ENCODE measurements around the gene MYO18B.

MYO18B gene

DNA sequence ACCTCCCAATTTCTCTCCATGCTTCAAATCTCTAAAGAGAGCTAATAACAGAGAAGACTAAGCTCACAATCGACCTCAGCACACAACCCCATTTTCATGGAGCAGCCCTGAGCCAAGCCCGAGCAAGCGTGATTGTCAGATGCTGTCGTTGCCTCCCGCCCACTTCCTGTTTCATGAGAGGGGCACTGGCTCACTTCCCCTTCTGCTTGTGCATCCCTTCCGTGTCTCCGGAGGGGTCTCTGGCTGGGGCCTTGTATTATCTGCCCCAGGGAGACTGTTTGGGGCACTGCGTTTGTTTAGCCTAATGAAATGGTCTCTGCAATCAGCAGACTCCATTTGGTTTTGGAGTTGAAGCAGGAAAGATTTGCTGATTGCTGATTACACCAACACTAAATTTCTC lies 246.0 kb downstream of the MYO18B start:
- Histone ChIP-seq H3K27me3 (ENCODE audit: control insufficient read depth in 1 of 2, insufficient read depth in 2 of 2, low read length in 2 of 2) (peaks cover 2 to 5% of the 10 kb centered on the region in 2 donors), H3K36me3 (ENCODE audit: control insufficient read depth in 2 of 2, insufficient read depth in 2 of 2, low read length in 2 of 2) (no peaks in the 10 kb centered on the region), H3K4me3 (ENCODE audit: low read length in 2 of 2) (no peak overlapping the region), H3K27ac (ENCODE audit: low read length) (no peak overlapping the region), H3K4me1 (ENCODE audit: control insufficient read depth, insufficient read depth, low read length) (no peaks in the 10 kb centered on the region), H3K9ac (ENCODE audit: low read length in 2 of 2) (no peak overlapping the region), H3K9me3 (ENCODE audit: control insufficient read depth in 2 of 2, low read length in 2 of 2) (no peaks in the 10 kb centered on the region)

DNA sequence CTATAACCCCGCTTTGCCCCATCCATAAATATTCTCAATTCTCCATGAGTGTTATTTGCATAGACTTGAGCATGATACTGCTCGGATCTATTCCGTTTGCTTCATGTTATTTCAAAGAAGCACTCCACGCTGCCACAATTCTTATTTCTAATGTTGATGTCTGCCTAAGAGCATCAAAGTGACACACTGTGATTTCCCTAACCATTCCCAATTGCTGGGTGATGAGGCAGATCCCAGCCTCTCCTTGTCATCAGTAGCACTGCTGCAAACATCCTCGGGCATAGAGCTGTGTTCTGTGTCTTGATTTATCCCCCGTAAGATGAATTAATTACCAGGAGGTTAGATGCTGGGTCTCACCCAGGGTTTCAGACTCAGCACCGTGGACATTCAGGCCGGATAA lies 249.0 kb downstream of the MYO18B start:
- Histone ChIP-seq H3K27ac (ENCODE audit: low read length) (no peak overlapping the region), H3K4me1 (ENCODE audit: control insufficient read depth, insufficient read depth, low read length) (no peaks in the 10 kb centered on the region), H3K36me3 (ENCODE audit: control insufficient read depth in 2 of 2, insufficient read depth in 2 of 2, low read length in 2 of 2) (no peaks in the 10 kb centered on the region), H3K9ac (ENCODE audit: low read length in 2 of 2) (no peak overlapping the region), H3K4me3 (ENCODE audit: low read length in 2 of 2) (no peak overlapping the region), H3K27me3 (ENCODE audit: control insufficient read depth in 1 of 2, insufficient read depth in 2 of 2, low read length in 2 of 2) (peaks cover 2 to 5% of the 10 kb centered on the region in 2 donors), H3K9me3 (ENCODE audit: control insufficient read depth in 2 of 2, low read length in 2 of 2) (no peaks in the 10 kb centered on the region)

DNA sequence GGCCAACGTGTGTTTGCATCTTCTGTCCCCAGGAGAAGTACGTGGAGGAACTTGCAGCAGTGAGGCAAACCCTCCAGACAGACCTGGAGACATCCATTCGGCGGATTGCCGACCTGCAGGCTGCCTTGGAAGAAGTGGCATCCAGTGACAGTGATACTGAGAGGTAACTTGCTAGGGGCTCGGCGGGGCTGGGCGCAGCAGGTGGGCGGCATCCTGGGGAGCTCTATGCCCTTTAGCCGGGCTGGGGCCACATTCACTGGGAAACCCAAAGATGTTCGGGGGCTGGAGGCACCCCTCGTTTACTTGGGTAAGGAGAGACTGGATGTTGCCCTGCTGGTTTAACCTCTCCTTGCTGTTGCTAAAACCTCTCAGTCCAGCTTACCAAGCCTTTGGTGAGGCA lies 250.3 kb downstream of the MYO18B start:
- Histone ChIP-seq H3K9me3 (ENCODE audit: control insufficient read depth in 2 of 2, low read length in 2 of 2) (no peaks in the 10 kb centered on the region), H3K4me3 (ENCODE audit: low read length in 2 of 2) (no peak overlapping the region), H3K9ac (ENCODE audit: low read length in 2 of 2) (no peak overlapping the region), H3K27me3 (ENCODE audit: control insufficient read depth in 1 of 2, insufficient read depth in 2 of 2, low read length in 2 of 2) (peaks cover 5 to 6% of the 10 kb centered on the region in 2 donors), H3K36me3 (ENCODE audit: control insufficient read depth in 2 of 2, insufficient read depth in 2 of 2, low read length in 2 of 2) (no peaks in the 10 kb centered on the region), H3K27ac (ENCODE audit: low read length) (no peak overlapping the region), H3K4me1 (ENCODE audit: control insufficient read depth, insufficient read depth, low read length) (no peaks in the 10 kb centered on the region)

DNA sequence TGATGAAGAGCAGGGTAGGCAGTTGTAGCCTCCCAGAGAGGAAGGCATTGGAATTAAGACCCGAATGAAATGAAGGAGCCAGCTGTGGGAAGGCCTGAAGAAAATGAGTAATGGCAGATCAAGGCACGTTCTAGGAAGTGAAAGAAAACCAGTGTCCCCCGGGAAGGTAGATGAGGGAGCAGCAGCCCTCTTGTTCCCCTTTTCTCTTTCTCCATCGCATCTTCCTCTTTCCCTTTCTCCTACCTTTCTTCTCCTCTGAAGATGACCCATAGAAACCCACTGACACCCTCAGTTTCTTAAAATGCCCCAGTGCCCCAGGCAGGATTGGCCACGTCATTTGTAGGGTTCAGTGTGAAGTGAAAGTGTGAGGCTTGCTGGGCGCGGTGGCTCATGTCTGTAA lies 254.7 kb downstream of the MYO18B start:
- Histone ChIP-seq H3K9me3 (ENCODE audit: control insufficient read depth in 2 of 2, low read length in 2 of 2) (no peaks in the 10 kb centered on the region), H3K9ac (ENCODE audit: low read length in 2 of 2) (no peak overlapping the region), H3K27ac (ENCODE audit: low read length) (no peak overlapping the region), H3K27me3 (ENCODE audit: control insufficient read depth in 1 of 2, insufficient read depth in 2 of 2, low read length in 2 of 2) (peaks cover 0 to 8% of the 10 kb centered on the region in 2 donors), H3K4me3 (ENCODE audit: low read length in 2 of 2) (no peak overlapping the region), H3K36me3 (ENCODE audit: control insufficient read depth in 2 of 2, insufficient read depth in 2 of 2, low read length in 2 of 2) (no peaks in the 10 kb centered on the region), H3K4me1 (ENCODE audit: control insufficient read depth, insufficient read depth, low read length) (no peaks in the 10 kb centered on the region)

DNA sequence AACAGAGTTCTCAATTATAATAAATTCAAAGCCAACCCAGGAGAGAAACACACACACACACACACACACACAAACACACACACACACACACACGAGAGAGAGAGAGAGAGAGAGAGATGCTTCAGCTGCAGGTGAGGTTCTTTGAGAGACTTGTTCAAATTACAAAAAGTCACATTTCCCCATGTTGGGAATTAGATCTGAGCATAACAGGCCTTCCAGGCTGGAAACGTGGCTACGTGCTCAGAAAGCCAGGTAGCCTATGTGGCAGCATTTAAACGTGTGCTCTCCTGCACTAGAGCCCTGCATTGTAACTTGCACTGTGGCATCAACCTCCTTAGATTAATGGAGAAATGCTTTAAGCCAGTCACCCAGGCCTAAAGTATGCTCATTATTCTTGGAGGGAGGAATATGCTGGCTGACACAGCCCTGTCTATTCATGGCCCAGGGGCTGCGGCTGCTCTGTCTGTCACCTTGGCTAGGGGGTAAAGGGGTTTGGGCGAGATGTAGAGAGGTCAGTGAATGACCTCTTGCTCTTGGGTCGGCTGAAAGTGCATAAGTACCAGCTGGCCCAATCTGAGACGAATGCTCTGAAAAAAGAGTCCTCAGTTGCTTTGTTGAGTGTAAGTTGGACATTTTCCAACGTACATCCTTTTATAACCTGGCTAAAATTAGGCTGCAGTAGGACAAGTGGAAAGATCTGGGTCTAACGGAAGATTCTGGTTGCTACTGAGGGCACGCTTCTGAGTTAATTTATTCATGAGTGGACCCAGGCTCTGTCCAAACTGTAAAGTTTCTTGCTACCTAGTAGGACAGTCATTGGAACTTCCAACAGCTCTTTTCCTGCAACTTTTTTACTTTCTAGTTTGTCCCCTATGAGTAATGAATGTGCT lies 256.1 kb downstream of the MYO18B start:
- H3K4me1 ChIP-seq (ENCODE audit: control insufficient read depth, insufficient read depth, low read length), result no peaks in the 10 kb centered on the region
- no peak overlapping the region for H3K4me3 ChIP-seq (ENCODE audit: low read length in 2 of 2)
- H3K9ac ChIP-seq (ENCODE audit: low read length in 2 of 2), result no peak overlapping the region
- no peaks in the 10 kb centered on the region for H3K9me3 ChIP-seq (ENCODE audit: control insufficient read depth in 2 of 2, low read length in 2 of 2)
- no peak overlapping the region for H3K27ac ChIP-seq (ENCODE audit: low read length)
- peaks cover 3 to 8% of the 10 kb centered on the region in 2 donors for H3K27me3 ChIP-seq (ENCODE audit: control insufficient read depth in 1 of 2, insufficient read depth in 2 of 2, low read length in 2 of 2)
- no peaks in the 10 kb centered on the region for H3K36me3 ChIP-seq (ENCODE audit: control insufficient read depth in 2 of 2, insufficient read depth in 2 of 2, low read length in 2 of 2)

DNA sequence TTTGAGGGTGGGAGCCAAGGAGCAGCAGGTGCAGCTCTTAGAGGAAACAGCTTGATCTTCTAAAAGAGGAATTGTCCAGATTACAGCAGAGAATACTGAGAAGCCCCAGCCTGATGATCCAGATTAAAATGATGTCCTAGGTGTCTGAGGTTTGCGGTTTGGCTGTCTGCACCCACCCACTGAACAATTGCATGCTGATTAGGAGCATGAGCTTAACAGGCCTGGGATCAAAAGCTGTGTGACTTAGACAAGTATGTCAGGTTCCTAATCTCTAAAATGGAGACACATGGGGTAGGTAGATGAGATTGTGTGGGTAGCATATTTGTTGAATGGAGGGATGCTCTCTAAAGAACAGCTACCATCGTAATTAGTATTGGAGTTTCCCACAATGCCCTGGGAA lies 260.5 kb downstream of the MYO18B start:
- Histone ChIP-seq H3K9ac (ENCODE audit: low read length in 2 of 2) (no peak overlapping the region), H3K36me3 (ENCODE audit: control insufficient read depth in 2 of 2, insufficient read depth in 2 of 2, low read length in 2 of 2) (no peaks in the 10 kb centered on the region), H3K27ac (ENCODE audit: low read length) (no peak overlapping the region), H3K4me3 (ENCODE audit: low read length in 2 of 2) (no peak overlapping the region), H3K27me3 (ENCODE audit: control insufficient read depth in 1 of 2, insufficient read depth in 2 of 2, low read length in 2 of 2) (peaks cover 3 to 9% of the 10 kb centered on the region in 2 donors), H3K9me3 (ENCODE audit: control insufficient read depth in 2 of 2, low read length in 2 of 2) (peaks cover 4 to 8% of the 10 kb centered on the region in 2 donors), H3K4me1 (ENCODE audit: control insufficient read depth, insufficient read depth, low read length) (no peaks in the 10 kb centered on the region)

DNA sequence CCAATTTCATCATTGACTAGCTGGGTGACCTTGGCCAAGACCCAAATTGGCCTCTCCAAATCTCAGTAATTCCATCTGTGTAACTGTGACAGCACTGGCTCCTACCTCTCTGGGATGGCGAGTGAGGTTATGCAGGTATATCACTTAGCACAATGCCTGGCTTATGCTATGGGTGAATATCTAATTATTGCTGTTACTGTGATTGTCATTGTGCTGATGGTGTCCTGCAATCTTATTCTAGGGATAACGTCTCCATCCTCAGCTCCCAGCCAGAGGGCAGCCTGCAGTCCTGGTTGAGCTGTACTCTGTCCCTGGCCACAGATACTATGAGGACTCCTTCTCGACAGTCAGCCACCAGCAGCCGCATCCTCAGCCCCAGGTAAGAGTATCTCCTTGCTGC lies 262.5 kb downstream of the MYO18B start:
- Histone ChIP-seq H3K4me3 (ENCODE audit: low read length in 2 of 2) (no peak overlapping the region), H3K9ac (ENCODE audit: low read length in 2 of 2) (no peak overlapping the region), H3K4me1 (ENCODE audit: control insufficient read depth, insufficient read depth, low read length) (no peaks in the 10 kb centered on the region), H3K36me3 (ENCODE audit: control insufficient read depth in 2 of 2, insufficient read depth in 2 of 2, low read length in 2 of 2) (no peaks in the 10 kb centered on the region), H3K27me3 (ENCODE audit: control insufficient read depth in 1 of 2, insufficient read depth in 2 of 2, low read length in 2 of 2) (peaks cover 3 to 15% of the 10 kb centered on the region in 2 donors), H3K9me3 (ENCODE audit: control insufficient read depth in 2 of 2, low read length in 2 of 2) (peaks cover 4 to 8% of the 10 kb centered on the region in 2 donors), H3K27ac (ENCODE audit: low read length) (no peak overlapping the region)

DNA sequence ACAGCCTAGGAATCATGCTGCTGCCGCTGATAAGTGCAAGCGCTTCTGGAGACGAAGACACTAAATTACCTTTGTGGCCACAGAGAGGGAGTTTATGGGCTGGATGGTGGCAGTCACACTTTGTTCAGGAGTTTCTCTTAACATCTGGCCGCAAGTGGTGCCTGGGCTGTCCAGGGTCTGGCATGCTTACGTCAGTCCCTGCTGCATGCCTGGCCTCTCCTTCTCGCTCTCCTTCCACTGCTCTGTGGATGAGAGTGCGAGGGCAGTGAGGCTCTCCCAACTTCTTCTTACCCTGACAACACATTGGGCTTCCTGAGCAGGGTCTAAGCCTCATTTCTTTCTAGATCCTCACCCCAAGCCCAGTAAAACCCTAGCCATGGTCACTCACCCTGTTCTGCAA lies 266.6 kb downstream of the MYO18B start:
- H3K36me3 ChIP-seq (ENCODE audit: control insufficient read depth in 2 of 2, insufficient read depth in 2 of 2, low read length in 2 of 2), result no peaks in the 10 kb centered on the region
- H3K9ac ChIP-seq (ENCODE audit: low read length in 2 of 2), result no peak overlapping the region
- no peaks in the 10 kb centered on the region for H3K4me1 ChIP-seq (ENCODE audit: control insufficient read depth, insufficient read depth, low read length)
- H3K27ac ChIP-seq (ENCODE audit: low read length), result no peak overlapping the region
- H3K4me3 ChIP-seq (ENCODE audit: low read length in 2 of 2), result no peak overlapping the region
- H3K27me3 ChIP-seq (ENCODE audit: control insufficient read depth in 1 of 2, insufficient read depth in 2 of 2, low read length in 2 of 2), result peaks cover 0 to 17% of the 10 kb centered on the region in 2 donors
- peaks cover 4 to 8% of the 10 kb centered on the region in 2 donors for H3K9me3 ChIP-seq (ENCODE audit: control insufficient read depth in 2 of 2, low read length in 2 of 2)

DNA sequence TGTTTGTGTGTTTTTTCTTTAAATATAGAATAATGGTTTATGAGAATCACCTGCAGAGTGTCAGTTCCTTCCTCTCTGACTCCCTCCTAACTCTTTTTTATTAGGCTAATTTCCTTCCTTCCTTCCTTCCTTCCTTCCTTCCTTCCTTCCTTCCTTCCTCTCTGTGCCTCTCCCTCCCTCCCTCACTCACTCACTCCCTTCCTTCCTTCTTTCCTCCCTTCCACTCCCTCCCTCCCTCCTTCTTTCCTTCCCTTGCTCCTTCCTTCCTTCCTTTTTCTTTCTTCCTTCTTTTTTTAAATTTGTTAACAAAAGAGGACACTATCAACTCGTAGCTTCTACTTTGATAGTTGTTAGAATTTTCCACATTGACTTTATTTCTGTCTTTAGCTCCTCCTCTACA lies 274.9 kb downstream of the MYO18B start:
- H3K27me3 ChIP-seq (ENCODE audit: control insufficient read depth in 1 of 2, insufficient read depth in 2 of 2, low read length in 2 of 2), result peaks cover 4 to 6% of the 10 kb centered on the region in 2 donors
- H3K27ac ChIP-seq (ENCODE audit: low read length), result no peak overlapping the region
- H3K4me3 ChIP-seq (ENCODE audit: low read length in 2 of 2), result no peak overlapping the region

DNA sequence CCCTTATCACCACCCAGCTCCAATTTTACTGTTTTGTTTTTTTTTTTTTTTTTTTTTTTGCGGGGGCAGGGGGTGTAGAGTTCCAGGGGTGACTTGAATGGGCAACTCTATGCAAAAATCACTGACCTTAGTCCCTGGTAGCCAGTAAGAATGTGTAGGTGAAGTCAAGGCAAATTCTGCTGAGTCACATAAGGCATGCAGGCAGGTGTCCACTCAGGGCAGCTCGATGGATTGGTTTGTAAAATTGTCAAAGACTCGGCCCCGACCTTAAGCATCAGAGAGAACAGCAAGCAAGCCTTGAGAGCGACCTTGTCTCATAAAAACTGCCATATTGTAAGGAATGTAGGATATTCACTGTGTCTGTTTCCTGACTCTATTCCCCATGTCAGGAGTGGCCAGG lies 275.9 kb downstream of the MYO18B start:
- no peaks in the 10 kb centered on the region for H3K4me1 ChIP-seq (ENCODE audit: control insufficient read depth, insufficient read depth, low read length)
- H3K4me3 ChIP-seq (ENCODE audit: low read length in 2 of 2), result no peak overlapping the region
- peaks cover 4 to 6% of the 10 kb centered on the region in 2 donors for H3K27me3 ChIP-seq (ENCODE audit: control insufficient read depth in 1 of 2, insufficient read depth in 2 of 2, low read length in 2 of 2)
- no peak overlapping the region for H3K9ac ChIP-seq (ENCODE audit: low read length in 2 of 2)
- H3K9me3 ChIP-seq (ENCODE audit: control insufficient read depth in 2 of 2, low read length in 2 of 2), result peaks cover 1 to 6% of the 10 kb centered on the region in 2 donors
- no peaks in the 10 kb centered on the region for H3K36me3 ChIP-seq (ENCODE audit: control insufficient read depth in 2 of 2, insufficient read depth in 2 of 2, low read length in 2 of 2)
- H3K27ac ChIP-seq (ENCODE audit: low read length), result no peak overlapping the region

More for the DNA sequence above, 274.9 kb downstream of the MYO18B start:
- Histone ChIP-seq H3K4me1 (ENCODE audit: control insufficient read depth, insufficient read depth, low read length) (no peaks in the 10 kb centered on the region), H3K9ac (ENCODE audit: low read length in 2 of 2) (no peak overlapping the region), H3K9me3 (ENCODE audit: control insufficient read depth in 2 of 2, low read length in 2 of 2) (peaks cover 1 to 6% of the 10 kb centered on the region in 2 donors), H3K36me3 (ENCODE audit: control insufficient read depth in 2 of 2, insufficient read depth in 2 of 2, low read length in 2 of 2) (no peaks in the 10 kb centered on the region)

DNA sequence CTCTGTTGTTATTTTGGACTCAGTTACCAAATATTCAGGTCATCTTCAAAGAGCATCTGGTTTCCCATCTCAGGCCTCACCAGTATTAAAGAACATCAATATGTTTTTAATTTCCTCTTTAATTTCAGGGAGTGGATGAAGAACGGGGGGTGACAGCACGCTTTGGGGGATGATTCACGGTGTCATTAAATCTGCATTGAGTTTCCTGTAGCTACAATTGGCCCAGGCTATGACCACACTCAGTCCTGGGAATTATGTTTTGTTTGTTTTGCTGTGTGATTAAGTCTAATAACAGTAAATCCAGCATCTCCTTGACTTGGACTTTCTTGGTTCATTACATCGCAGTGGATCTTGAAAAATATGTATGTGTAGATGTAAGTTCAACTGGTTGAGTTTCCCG lies 277.6 kb downstream of the MYO18B start:
- no peak overlapping the region for H3K9ac ChIP-seq (ENCODE audit: low read length in 2 of 2)
- no peak overlapping the region for H3K4me3 ChIP-seq (ENCODE audit: low read length in 2 of 2)
- peaks cover 1 to 11% of the 10 kb centered on the region in 2 donors for H3K9me3 ChIP-seq (ENCODE audit: control insufficient read depth in 2 of 2, low read length in 2 of 2)
- H3K36me3 ChIP-seq (ENCODE audit: control insufficient read depth in 2 of 2, insufficient read depth in 2 of 2, low read length in 2 of 2), result no peaks in the 10 kb centered on the region
- no peaks in the 10 kb centered on the region for H3K4me1 ChIP-seq (ENCODE audit: control insufficient read depth, insufficient read depth, low read length)
- peaks cover 4 to 6% of the 10 kb centered on the region in 2 donors for H3K27me3 ChIP-seq (ENCODE audit: control insufficient read depth in 1 of 2, insufficient read depth in 2 of 2, low read length in 2 of 2)
- no peak overlapping the region for H3K27ac ChIP-seq (ENCODE audit: low read length)

Measured in stomach smooth muscle (tissue), 2 donors.